Kidney glomerular epithelial cell (primary cell): ENCODE data around the gene ANKRD63.

Experiments used
- DNase-seq: peaks from one replicate; lab custom pipeline; 2025; lab: John Stamatoyannopoulos, UW

Gene ANKRD63

DNA sequence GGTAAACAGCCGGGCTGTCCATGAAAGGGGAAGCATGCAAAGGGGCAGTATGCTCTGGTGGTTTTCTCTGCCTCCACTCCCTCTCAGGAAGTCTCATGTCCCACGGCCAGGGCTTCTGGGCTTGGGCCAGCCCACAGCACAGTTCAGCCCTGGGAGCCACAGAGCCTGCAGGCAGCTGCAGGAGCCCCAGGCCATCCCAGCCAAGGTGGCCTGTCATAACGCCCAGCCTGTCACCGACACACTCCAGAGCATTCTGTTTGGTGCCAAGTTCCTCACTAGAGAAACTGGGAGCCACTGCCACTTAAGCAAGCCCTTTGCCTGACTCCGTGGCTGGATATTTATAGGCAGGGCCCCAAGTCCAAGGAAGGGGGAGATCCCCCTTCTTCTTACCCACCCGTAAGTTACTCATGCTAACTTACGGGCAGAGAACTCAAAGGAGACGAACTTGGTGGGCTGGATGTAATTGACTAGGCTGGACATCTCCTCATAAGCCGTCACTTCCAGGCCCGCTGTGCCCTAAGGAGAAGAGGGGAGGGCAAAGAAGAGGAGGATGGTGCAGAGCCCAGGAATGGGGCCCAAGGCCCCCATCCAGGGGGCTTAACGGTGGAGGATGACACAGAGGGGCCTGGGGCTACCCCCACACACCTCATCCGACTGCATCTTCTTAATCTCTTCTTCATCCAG, 13.2 kb upstream of the ANKRD63 start:
- DNase-seq = no peak

DNA sequence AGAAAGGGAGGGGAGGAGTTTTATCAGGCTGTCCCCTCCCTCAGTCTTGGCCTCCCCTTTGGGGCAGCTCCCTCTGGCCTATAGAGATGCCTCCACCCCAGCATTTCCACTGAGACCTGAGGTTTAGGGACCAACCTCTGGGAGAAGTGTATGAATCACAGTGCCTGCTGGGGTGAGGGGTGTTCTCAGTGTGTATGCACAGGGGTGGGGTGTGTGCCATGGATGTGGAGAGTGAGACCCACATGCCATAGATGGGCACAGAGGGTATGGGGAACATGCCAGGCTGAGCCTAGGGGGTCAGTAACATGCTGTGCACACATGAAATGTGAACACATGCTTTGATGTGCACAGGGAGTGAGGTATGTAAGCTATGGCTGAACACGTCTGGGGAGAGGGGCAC, 12.4 kb upstream of the ANKRD63 start:
- no peak for DNase-seq

DNA sequence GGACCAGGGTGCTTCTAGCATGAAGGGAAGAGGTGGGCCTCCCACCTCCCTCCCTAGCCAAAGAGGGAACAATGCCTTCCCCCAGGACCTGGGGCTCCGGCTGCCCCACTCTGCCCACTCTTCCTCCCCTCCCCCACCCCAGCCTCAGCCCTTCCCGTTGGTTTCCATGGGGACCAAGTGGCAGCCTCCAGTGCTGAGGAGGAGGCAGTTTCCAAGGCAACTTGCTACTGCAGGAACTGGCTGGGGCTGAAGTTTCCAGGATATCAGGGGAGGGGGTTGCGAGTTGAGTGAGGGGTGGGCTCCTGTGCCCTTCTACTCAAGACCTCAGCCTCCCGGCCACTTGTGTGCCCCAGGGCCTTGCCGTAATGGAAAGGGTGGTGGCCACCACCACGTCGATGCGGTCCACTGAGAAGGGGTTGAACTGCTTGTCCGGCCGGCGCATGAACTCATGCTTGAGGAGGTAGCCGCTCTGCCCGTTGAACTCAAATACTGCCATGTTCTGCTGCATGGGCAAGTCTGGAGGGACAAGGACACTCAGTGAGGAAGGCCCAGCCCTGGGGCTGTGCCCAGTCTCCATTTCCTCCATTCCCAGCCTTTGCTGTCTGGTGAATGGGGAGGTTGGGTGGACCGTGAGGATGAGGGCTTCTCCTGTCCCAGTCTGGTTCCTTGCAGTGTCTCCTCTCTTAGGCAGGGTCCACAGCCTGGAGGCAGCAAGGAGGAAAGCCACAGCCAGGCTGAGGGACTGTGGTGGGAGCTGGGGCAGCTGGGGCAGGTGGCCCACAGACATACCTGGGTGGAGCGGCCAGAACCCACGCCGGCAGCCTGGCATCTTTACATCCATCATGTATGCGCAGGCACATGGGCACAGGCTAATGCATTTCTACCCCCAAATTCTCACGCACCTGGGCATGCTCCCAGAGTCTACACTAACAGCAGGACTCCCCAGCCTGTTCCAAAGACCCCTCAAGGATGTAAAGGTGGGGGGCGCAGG, 11.3 kb upstream of the ANKRD63 start:
- no peak for DNase-seq

DNA sequence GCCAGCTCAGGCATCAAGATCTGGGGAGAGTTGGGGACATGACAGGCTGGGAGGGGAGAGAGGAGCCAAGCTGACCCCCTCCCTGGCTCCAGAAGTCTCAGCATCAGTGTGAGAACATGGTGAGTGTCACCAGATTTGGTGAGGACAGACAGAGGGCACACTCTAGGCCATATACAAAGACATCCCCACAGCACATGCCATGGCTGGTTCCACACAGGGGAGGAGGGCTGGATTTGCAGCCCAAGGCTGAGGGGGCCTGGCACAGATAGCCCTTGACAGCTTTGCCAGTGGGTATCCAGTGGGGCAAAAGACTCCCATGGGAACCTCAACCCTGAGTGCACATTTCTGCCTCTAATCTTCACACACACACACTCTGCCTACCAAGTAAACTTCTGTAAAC, 10.1 kb upstream of the ANKRD63 start:
- DNase-seq = no peak

DNA sequence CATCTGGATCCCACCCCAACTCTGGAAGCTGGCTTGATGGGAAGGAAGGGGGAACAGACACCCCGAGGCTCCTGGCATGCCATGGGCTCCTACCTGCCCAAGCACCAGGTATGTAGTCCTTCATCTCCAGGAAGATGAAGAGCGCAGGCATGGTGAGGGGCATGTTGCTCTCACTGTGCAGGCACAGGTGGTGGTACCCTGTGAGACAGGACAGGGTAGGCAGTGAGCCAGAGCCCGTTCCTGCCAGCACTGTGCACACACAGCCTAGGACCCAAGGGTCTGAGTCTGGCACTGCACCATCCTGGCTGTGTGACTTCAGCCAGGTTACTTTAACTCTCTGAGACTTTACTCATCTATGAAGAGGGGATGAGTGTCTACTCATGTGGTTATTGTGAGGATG, 9.4 kb upstream of the ANKRD63 start:
- DNase-seq = no peak

DNA sequence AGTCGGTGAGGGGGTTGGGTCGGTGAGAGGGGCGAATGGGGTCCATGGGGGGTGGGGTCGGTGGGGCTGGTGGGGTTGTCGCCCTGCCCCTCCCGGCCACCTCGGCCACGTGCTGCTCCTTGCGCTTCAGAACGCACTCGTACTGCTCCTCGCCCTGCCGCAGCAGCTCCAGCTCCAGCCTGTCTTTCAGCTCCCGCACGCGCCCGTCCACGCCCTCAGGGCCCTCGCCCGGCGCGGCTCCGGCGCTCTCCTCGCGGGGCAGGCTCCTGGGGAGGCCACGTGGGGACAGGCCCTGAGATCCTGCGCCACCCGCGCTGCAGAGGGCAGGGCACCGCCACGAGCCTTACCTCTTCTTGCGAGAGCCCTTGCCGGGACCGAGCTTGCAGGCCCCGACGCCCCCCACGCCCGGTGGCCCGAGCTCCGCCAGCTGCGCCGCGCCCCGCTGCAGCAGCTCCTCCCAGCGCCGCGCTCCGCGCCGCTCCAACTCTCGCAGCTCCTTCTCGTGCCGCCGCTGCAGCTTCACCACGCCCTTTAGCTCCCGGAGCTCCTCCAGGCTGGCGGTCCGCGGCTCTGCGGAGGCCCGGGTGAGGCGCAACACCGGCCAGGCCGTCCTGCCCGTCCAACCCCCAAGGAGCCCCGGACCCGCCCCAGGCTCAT, 8.2 kb upstream of the ANKRD63 start:
- DNase-seq = peak; percentile 6

DNA sequence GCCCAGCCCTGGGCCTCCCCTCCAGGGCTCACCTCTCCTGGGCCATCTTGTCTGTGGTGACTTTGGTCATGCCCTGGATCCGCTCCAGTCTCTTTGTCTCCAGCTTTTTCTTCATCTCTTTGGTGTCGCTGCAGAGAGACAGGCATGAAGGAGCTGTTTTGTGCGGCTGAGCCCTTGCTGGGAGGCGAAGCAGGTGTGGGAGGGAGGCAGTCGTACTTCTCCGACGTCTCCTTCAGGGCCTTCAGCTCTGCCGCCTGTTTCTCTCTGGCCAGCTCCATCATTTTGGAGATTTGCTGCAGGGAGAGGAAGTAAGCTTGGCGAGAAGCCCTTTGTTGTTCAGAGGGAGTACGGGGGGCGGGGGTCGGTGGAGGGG, 7.7 kb upstream of the ANKRD63 start:
- no peak for DNase-seq

DNA sequence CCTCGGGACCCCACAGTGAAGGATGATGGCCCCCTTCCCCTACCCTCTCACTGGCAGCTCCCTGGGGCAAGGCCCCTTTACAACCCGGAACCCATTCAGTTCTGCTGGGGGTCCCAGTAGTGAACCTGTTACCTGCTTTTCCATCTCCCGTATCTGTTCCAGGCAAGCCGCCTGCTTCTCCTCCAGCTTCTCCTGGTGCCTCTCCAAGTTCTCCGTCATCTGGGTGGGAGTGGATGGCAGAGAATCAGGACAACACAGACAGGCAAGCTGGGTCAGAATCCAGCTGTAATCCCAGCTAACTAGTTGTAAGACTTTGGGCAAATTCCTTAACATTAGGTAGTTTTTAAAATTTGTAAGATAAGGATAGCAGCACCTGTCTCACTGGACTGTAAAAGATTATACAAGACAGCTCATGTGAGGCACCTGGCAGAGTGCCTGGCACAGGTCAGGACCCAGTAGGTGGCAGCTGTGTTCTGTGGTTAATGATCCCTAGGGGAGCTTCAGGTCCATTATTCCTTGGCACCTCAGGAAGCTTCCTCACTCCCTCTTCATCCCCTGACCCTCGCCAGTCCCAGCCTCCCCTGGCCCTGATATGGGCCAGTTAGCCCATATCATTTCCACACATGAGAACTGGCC, 6.4 kb upstream of the ANKRD63 start:
- DNase-seq = peak; percentile 65

DNA sequence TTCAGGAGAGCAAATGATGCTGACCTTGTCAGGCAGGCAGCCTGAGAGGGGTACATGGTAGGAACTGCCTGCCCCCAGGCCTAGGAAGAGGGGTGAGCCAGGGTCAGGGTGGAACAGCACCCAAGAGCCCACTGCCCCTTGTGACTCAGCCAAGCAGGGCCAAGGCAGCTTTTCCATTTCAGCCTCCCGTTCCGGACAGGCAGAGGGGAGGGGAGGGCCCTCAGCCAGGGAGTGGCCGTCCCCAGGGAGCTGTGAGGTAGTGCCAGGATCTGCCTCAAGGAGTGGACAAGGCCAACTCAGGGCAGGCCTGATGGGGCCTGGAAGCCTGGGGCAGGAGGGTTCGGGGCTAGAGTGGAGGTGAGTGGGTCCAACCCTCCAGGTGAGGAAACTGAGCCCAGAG, 5.1 kb upstream of the ANKRD63 start:
- no peak for DNase-seq

DNA sequence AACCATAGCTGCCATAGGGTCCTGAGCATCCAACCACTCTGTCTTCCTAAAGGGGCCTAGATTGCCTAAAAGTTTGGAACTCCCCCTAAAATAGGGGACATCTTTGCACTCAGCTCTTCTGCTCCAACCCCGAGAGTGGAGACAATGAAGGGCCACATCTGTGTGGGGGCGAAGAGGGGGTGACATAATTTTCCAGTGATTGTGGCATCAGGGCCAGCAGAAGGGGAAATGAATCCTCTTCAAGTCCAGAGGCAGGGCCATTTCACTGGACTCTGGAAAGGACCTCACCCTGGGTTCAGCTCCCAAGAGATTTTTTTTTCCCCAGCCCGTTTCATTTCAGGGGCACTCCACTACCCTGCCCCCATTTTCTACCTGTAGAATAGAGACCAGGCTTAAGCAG, 4.6 kb upstream of the ANKRD63 start:
- DNase-seq = no peak

DNA sequence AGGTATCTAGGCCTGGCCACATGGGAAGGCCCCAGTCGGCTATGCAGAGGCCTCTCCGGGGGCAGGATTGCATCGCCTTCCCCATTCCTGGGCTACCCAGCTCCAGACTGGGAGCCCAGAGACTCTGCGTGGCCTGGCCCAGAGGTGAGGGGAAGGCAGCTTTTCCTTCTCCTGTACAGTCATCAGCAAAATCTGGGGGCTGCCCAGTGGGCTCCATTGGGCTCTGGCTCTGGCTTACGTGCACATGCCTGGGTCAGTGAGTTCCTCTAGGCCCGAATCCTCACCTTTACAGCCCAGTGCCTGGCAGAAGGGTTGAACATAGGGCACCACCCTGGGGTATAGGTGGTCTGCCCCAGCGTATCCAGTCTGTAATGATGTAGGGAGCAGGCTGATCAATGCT, 3.9 kb upstream of the ANKRD63 start:
- DNase-seq = no peak

DNA sequence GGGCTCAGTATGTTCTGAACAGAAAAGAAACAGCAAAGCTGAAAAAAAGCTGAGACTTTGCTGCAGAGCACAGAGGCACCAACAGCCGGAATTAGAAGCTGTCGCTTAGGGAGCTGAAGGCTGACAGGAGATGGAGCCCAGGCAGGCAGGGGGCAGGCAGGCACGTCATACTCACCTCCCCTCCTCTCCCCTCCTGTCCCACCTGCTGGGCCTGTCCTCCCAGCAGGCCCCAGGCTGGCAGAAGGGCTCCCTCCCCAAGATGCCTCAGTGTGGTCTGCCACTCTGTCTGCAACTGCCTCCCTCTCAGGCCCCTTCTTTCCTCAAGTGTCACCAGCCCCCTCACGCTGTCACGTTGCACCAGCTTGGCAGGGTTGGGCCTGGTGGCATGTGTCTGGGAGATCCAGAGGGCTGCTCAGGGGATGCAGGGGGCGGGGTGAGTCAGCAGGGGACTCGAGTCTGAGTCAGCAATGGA, 3.2 kb upstream of the ANKRD63 start:
- no peak for DNase-seq

DNA sequence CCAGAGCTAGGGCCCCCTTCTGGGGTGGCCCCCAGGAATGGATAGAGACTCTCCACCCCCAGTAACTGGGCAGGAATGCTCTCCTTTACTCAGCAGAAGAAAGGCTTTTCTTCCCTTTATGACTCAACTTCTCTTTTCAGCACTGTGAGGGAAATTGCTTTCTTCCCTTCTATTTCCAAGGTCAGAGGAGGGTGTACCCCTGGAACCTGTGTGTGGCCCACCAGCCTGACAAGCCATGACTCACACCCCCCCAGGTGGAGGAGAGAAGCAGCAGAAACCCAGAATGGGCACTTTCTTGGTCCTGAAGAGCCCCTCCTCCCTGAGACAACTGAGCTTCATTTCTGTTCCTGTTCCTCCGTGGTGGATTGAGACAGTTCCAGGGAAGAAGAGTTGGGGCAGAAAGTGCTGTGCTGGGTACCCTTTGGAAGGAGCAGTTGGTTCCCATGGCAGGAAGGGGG, 2.7 kb upstream of the ANKRD63 start:
- no peak for DNase-seq

DNA sequence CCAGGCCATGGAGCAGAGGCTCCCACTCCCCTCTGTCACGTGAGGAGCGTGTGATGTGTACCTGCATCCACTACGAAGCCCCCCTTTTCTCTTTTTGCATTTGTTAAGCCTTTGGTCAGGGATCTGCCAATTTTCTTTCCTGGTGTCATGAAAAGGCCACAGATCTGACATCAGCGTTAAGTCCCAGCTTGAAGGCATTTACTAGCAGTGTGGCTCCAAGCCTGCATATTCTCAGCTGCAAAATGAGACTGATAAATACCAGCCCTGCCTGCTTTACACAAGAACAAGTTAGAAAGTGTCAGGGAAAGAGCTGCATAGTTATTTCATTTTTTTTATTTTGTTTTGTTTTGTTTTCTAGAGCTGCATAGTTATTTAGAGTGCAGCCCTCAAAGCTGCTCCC, 2.3 kb upstream of the ANKRD63 start:
- no peak for DNase-seq

DNA sequence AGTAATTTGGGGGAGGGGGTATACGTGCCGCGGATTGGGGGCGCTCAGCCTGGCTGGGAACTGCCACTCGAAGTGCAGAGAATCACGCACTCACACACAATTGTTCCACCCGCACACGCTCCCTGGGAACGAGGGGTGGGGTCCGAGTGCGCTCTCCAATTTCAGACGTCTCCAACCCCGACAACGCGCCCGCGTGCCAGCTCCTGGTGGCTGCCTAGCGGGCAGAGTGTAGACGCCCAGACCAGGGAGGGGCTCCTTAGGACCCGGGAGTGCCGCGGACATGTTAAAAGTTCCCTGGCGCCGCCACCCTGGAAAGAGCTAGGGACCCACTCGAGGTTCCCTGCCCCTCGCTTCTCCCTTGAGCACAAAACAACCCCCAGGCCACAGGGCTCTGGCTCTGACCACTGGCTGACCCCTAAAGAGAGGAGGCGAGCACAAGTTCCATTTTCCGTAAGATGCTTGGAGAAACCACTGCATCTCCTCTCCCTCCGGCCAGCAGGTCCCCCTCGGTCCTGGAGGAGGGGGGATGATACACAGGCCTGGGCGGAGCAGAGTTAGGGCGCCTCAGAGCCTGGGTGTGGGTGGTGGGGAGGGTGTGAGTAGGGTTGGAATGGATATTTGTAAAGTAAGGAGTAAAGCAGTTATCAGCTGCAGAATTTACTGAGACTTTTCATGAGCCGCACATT, 894 bp upstream of the ANKRD63 start:
- no peak for DNase-seq

DNA sequence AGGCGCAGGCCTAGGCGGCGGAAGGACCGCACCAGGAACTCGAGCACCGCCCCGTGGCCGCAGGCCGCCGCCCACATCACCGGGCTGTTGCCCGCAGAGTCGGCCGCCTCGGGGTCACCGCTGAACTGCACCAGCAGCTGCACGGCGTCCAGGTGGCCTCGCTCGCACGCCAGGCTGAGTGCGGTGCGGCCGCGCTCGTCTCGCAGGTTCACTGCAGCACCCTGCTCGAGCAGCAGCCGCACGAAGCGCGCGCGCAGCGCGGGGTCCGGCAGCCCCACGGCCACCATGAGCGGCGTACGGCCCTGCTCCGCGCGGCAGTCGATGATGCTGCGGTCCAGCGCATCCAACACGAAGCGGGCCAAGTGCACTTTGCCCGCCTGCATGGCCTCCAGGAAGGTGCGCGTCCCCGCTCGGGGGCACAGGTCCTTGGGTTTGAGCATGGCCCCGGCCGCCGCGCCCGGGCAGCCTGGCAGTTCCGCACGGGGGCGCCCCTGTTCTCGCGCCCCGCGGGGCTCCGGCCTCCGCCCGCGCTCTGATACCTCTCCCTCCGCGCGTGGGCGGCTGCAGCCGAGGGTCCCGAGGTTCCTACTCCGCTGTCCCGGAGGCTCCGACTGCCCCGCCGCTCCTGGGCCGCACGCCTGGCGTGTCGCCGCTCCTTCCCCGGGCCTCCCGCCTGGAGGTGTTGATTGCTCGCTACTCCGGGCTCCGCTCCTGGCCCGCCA, 556 bp downstream of the ANKRD63 start:
- DNase-seq = no peak

DNA sequence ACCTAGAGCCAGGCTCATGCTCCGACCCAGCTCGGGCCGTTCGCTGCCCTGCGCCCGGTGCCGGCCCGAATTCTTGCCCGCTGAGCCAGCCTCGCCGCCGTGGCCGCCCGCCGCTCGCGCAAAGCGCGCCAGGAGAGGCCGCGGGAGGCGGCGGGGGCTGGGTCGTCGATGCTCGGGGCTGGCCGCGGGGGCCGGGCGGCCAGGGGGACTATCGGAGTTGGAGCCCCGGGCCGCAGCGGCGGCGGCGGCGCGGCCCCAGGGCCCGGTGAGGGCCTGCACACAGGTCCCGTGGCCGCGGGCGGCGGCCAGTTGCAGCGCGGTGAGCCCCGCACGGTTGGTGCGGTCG, 1.1 kb downstream of the ANKRD63 start:
- DNase-seq = no peak

DNA sequence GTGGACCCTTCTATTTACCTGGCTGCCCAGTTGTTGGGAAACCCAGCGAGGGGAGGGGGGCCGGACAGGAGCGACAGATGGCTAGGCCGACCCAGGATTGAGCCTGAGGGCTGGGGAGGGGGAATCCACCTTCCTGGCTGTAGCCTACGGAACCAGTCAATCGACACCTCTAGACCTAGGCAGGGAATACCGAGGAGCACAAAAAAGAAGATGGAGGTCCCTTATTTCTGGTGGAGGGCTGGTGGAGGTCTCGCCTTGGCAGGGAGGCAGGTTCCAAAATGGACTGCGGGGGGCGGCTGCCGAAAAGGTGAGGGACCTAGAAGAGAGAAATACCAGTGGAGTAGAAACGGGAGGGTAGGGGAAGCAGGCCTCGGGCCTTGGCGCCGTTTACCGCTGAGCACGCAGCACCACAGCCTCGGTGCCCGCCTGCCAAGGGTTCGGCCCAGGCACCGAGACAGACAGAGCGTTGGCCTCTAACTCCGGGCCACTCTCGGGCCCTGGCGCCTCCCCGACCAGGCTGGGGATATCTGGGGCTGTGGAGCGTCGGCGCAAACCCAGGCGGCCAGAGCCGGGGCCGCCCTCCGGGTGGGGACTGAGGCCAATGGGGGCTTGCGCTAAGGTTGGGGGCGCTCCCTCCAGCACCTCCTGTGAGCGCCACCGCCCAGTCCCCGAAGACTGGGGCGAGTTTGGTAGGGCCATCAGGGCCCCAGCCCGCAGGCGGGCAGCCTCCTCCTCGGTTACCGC, 1.6 kb downstream of the ANKRD63 start:
- DNase-seq = no peak

DNA sequence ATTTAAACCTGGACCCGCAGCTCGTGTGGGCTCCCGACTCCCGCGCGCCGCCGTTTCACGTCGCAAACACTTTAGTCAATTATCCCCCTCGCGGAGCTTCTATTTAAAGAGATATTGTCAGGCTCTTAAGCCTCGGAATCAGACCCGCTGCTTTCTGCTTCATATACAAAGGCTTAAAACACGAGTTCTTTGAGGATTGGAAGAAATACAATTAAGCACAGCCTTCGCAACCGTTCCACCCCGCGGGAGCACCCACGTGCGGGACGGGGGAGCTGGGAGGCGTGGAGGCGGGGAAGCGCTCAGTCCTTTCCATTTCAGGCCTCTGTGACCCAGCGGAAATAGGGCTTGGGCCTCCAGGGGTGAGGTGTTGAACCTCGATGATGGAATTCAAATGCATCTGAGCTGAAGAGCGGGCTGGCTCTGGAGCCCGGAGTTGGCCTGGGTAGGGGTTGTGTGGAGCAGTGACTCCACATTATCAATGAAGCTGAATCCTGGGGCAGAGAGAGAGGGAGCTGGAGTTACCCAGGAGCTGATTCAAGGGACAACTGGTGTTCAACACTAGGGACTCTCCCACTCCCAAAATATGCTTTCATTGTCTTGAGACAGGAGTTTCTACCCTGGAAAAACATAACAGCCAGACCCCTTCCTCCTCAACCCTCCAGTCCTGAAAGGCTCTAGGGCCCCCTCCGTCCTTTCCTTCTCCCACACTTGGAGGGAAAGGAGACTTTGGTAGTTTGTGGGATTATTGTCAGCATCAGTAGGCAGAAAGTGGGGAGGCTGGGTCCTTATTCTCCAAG, 2.4 kb downstream of the ANKRD63 start:
- DNase-seq = no peak
